Thymus (tissue), 11 donors: ENCODE results near the gene ELF1. TPM values are rescaled to one million over a fixed set of nuclear protein-coding genes. Genes with fewer than 3 reads are reported as not detected.

Experiments used
- DNase-seq, 9 donors: peaks; one replicate each; pipeline ENCODE4 v3.0.0-alpha.2; 2013; ENCODE audit warnings: low spot score in 9 of 9, low read depth in 6 of 9, missing footprints in 1 of 9
- H3K27ac ChIP-seq, 2 donors: one replicate each; pipeline ENCODE4 v1.5.1; 2013; ENCODE audit warnings: control low read depth in 1 of 2, low read depth in 1 of 2, low read length in 1 of 2, mild to moderate bottlenecking in 1 of 2, moderate library complexity in 1 of 2
- H3K27me3 ChIP-seq, 2 donors: one replicate each; pipeline ENCODE4 v1.5.1; 2013; ENCODE audit warnings: low read length in 1 of 2; ENCODE audit not compliant: control insufficient read depth in 2 of 2, insufficient read depth in 1 of 2
- H3K36me3 ChIP-seq, 2 donors: one replicate each; pipeline ENCODE4 v1.5.1; 2013; ENCODE audit warnings: low read length in 1 of 2, mild to moderate bottlenecking in 1 of 2, moderate library complexity in 1 of 2; ENCODE audit not compliant: control insufficient read depth in 2 of 2, insufficient read depth in 2 of 2
- H3K4me1 ChIP-seq, 2 donors: one replicate each; pipeline ENCODE4 v1.5.1; 2013; ENCODE audit warnings: low read length in 2 of 2; ENCODE audit not compliant: control insufficient read depth in 2 of 2, insufficient read depth in 2 of 2
- H3K4me3 ChIP-seq, 2 donors: one replicate each; pipeline ENCODE4 v1.5.1; 2013; ENCODE audit warnings: low read length in 2 of 2, control low read depth in 1 of 2, mild to moderate bottlenecking in 1 of 2
- H3K9me3 ChIP-seq, 2 donors: one replicate each; pipeline ENCODE4 v1.5.1; 2013; ENCODE audit warnings: low read length in 1 of 2, mild to moderate bottlenecking in 1 of 2; ENCODE audit not compliant: control insufficient read depth in 2 of 2, insufficient read depth in 1 of 2
- WGBS: extraction: QIAGEN DNeasy Blood & Tissue Kit; methylation state at CpG from one replicate; pipeline ENCODE4 v1.1.7; 2013; 5-methylcytosine and 5-hydroxymethylcytosine counted together
- polyA plus RNA-seq: library from polyadenylated mRNA; stranded (reverse); fragments of 200-250 nt; gene quantifications from one replicate; pipeline ENCODE4 v1.2.3, GENCODE V29; 2013
- total RNA-seq: library from RNA; stranded (reverse); fragments of 120-200 nt; gene quantifications from one replicate; pipeline ENCODE4 v1.2.4, GENCODE V29; 2013
- donor health status: healthy.

Gene ELF1
- total and polyA plus RNA-seq, 2 donors, result 64.2 to 89.3 TPM

GRCh38 chr13:41013835-41014234, 5.3 kb downstream of the ELF1 start:
- H3K4me1 ChIP-seq, result peaks cover 10 to 14% of the 10 kb centered on the region in 2 donors
- no peak for DNase-seq
- H3K27me3 ChIP-seq, result no peaks in the 10 kb centered on the region
- H3K4me3 ChIP-seq, result peak overlapping the region; percentile 60 to 65
- H3K36me3 ChIP-seq, result peaks cover 4 to 23% of the 10 kb centered on the region in 2 donors
- WGBS, result 33% methylated on average over 2 of the region's 2 CpGs
- H3K27ac ChIP-seq, result no peak overlapping the region
- no peaks in the 10 kb centered on the region for H3K9me3 ChIP-seq

- DNase-seq, result no peak
- H3K4me1 ChIP-seq, result peaks cover 11 to 19% of the 10 kb centered on the region in 2 donors
- H3K27me3 ChIP-seq, result no peaks in the 10 kb centered on the region
- H3K9me3 ChIP-seq, result no peaks in the 10 kb centered on the region
- H3K27ac ChIP-seq, result no peak overlapping the region
- H3K36me3 ChIP-seq, result peaks cover 4 to 24% of the 10 kb centered on the region in 2 donors
- WGBS, result 67% methylated on average over 2 of the region's 2 CpGs
- H3K4me3 ChIP-seq, result no peak overlapping the region
Measured at GRCh38 chr13:41012536-41012935, 6.6 kb downstream of the ELF1 start.

GRCh38 chr13:41011382-41011956, 7.6 kb downstream of the ELF1 start:
- H3K9me3 ChIP-seq, result no peaks in the 10 kb centered on the region
- no peak overlapping the region for H3K27ac ChIP-seq
- 89% methylated on average over 4 of the region's 4 CpGs for WGBS
- H3K4me3 ChIP-seq, result no peak overlapping the region
- H3K27me3 ChIP-seq, result no peaks in the 10 kb centered on the region
- peaks cover 4 to 24% of the 10 kb centered on the region in 2 donors for H3K36me3 ChIP-seq
- peaks cover 11 to 23% of the 10 kb centered on the region in 2 donors for H3K4me1 ChIP-seq
- DNase-seq, result no peak

DNA sequence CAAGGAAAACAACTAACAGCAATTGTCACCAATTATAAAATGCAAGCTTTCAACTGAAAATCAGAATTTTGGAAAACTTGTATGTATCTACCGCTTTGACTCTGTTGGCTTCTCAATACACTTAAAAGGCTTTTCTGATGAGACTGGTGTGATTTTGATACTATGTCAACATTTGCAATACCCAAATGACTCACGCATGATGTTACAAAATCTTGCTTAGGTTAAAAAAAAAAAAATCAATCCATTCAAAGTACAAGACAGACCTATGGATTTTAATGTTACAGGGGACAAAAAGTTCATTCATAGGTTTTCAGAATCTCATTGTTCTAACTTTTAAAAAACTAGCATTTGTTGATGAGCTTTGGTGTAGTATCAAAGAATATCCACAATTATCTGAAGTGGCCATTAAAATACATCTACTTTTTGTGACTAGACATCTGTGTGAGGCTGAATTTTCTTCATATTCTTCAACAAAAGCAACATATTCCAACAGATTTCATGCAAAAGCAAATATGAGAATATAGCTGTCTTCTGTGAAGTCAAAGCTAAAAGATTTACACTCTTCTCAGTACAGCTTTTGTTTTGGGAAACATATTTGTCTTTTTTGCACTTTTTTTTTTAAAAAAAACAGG, 10.7 kb downstream of the ELF1 start:
- 74% methylated on average over 2 of the region's 2 CpGs for WGBS
- H3K4me1 ChIP-seq, result peaks cover 17 to 29% of the 10 kb centered on the region in 2 donors
- peak overlapping the region in 1 of 2 donors; percentile 45 for H3K27ac ChIP-seq
- no peak overlapping the region for H3K4me3 ChIP-seq
- H3K27me3 ChIP-seq, result no peaks in the 10 kb centered on the region
- peaks cover 4 to 22% of the 10 kb centered on the region in 2 donors for H3K36me3 ChIP-seq
- H3K9me3 ChIP-seq, result no peaks in the 10 kb centered on the region
- DNase-seq, result no peak

DNA sequence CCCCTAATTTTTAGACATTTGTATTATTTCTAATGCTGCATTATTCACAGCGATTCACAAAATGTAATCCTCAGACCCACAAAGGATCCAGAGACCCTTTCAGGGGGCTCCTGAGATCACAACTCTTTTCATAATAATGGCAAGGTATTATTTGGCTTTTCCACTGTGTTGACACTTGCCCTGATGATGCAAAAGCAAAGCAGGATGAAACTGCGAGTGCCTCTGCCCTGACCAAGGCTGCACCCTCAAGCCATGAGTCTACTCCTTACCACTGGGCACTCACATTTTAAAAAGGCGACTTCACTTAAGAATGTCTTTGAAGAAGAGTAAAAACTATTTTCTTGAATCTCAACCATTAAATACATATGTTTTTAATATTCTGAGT, 11.4 kb downstream of the ELF1 start:
- H3K27me3 ChIP-seq, result no peaks in the 10 kb centered on the region
- no peaks in the 10 kb centered on the region for H3K9me3 ChIP-seq
- peaks cover 4 to 18% of the 10 kb centered on the region in 2 donors for H3K36me3 ChIP-seq
- DNase-seq, result no peak
- H3K4me3 ChIP-seq, result peak overlapping the region; percentile 6 to 24
- WGBS, result 46% methylated on average over 3 of the region's 3 CpGs
- H3K4me1 ChIP-seq, result peaks cover 17 to 29% of the 10 kb centered on the region in 2 donors
- peak overlapping the region; percentile 45 to 53 for H3K27ac ChIP-seq

- Histone ChIP-seq H3K4me1 (peaks cover 20 to 31% of the 10 kb centered on the region in 2 donors), H3K9me3 (no peaks in the 10 kb centered on the region), H3K27me3 (no peaks in the 10 kb centered on the region), H3K27ac (peak overlapping the region; percentile 25 to 45), H3K36me3 (peaks cover 4 to 15% of the 10 kb centered on the region in 2 donors), H3K4me3 (peak overlapping the region; percentile 23 to 43)
- 12% methylated on average over 6 of the region's 6 CpGs for WGBS
- peak in 1 of 9 donors; percentile 60 for DNase-seq
Measured at GRCh38 chr13:41006978-41007743, 12.0 kb downstream of the ELF1 start.

DNA sequence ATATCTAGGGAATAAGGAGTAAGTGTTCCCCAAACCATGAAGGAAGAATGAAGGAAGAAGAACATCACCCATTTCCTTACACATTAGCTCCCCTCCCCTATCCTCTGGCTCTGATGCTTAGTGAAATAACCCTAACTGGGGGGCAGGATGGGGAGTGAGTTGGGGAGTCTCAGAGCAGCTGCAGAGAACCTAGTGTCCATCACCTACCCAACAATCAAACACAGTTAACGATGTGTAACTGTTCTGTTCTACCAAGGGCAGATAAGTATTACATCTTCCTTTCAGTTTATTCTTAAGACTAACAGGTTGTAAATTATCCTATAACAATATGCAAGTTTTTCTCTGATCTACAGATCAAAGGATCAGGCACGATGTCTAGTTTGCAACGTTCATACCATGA, 12.8 kb downstream of the ELF1 start:
- H3K27ac ChIP-seq, result peak overlapping the region; percentile 80 to 88
- peaks cover 21 to 31% of the 10 kb centered on the region in 2 donors for H3K4me1 ChIP-seq
- H3K36me3 ChIP-seq, result peaks cover under 1 to 9% of the 10 kb centered on the region in 2 donors
- no peaks in the 10 kb centered on the region for H3K9me3 ChIP-seq
- 3% methylated on average over 3 of the region's 3 CpGs for WGBS
- peak overlapping the region; percentile 21 to 50 for H3K4me3 ChIP-seq
- no peaks in the 10 kb centered on the region for H3K27me3 ChIP-seq
- DNase-seq, result peak in 1 of 9 donors; percentile 57

GRCh38 chr13:41005704-41006103, 13.4 kb downstream of the ELF1 start:
- Histone ChIP-seq H3K27me3 (no peaks in the 10 kb centered on the region), H3K4me3 (peak overlapping the region; percentile 21 to 50), H3K36me3 (peaks cover 0 to 8% of the 10 kb centered on the region in 2 donors), H3K9me3 (no peaks in the 10 kb centered on the region), H3K4me1 (peaks cover 22 to 32% of the 10 kb centered on the region in 2 donors), H3K27ac (peak overlapping the region; percentile 83 to 88)
- no peak for DNase-seq
